NCI-H2196 (cell line): ENCODE results near the gene MRPL51.

Experiments used
- DNase-seq: peaks from one replicate; lab custom pipeline; 2025; ENCODE audit not compliant: unreplicated experiment; lab: John Stamatoyannopoulos, UW

The MRPL51 gene

DNA sequence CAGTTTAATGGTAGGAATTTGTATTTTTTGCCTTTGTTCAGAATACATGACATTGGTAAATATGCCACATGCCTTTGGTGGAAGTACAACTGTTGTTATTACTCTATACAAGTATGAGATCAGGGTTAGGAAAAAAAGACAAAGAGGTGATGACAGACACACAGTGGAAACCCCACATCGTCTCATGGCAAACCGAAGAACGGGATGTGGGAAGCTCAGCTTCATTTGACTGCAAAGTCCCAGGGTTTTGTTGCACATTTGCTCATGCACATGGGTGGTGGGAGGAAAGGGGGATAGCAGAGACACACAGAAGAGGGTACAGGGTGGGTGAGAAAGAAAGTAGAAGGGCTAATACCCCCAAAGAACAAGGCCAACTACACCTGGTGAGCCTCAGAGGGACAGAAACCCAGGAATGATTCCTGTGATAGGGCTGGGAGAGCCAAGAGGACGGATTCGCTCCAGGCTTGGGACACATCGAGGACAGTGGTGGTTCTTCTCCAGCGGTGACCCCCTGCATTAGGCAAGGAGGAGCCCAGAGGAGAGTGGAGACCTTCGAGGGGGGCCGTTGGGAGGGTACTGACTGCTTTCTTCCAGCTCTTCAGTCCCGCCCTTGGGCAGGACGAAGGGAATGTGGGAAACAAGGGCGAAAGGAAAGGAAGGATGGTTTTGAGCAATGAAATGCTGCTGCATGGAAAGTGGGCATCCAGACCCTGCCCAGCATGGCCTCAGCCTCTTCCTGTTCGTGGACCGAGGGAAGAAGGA, 30.6 kb downstream of the MRPL51 start:
- DNase-seq = no peak

GRCh38 chr12:6461401-6462233, 31.4 kb downstream of the MRPL51 start:
- DNase-seq = no peak

GRCh38 chr12:6460751-6461371, 32.2 kb downstream of the MRPL51 start:
- no peak for DNase-seq

DNA sequence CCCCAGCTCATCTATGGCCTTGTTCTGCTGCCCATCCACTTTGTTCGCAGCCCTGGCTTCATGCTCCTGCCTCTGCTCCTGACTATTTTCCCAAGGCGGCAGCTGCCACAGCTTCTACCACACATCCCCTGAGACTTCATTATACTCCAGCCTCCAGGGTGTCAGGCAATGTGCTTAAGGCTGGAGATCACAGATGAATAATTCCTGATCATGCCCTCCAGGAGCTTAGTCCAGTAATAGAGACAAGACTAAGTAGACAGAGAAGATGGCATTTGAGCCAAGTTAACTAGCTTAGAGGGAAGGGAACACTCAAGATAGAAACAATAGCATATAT, 34.1 kb downstream of the MRPL51 start:
- no peak for DNase-seq

GRCh38 chr12:6458281-6459003, 34.6 kb downstream of the MRPL51 start:
- DNase-seq = no peak

- no peak for DNase-seq
These were observed 35.7 kb downstream of the MRPL51 start for GRCh38 chr12:6457220-6457945.

DNA sequence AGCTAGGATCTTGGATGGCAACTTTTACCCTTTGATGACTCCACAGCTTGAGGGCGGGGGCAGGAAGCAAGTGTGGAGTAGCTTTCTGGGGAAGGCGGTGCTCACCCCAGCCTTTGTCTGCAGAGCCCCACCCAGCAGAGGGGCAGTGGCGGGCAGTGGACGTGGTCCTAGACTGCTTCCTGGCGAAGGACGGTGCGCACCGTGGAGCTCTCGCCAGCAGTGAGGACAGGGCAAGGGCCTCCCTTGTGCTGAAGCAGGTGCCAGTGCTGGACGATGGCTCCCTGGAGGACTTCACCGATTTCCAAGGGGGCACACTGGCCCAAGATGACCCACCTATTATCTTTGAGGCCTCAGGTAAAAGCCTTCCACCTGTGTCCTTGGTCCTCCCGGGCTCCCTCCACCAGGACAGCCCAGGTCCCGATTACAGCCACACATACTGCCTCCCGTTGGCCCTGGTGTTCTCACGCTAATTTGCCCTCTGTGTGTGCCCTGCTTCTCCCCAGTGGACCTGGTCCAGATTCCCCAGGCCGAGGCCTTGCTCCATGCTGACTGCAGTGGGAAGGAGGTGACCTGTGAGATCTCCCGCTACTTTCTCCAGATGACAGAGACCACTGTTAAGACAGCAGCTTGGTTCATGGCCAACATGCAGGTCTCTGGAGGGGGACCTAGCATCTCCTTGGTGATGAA, 40.0 kb downstream of the MRPL51 start:
- DNase-seq = no peak

GRCh38 chr12:6452245-6452943, 40.7 kb downstream of the MRPL51 start:
- DNase-seq = no peak

- DNase-seq = peak; percentile 70
These were observed 41.5 kb downstream of the MRPL51 start, which contains the start of gene TAPBPL for GRCh38 chr12:6451348-6452244. Gene TAPBPL, plus strand, starts transcription at chr12:6452042. Its CDS starts 207 bp downstream, at chr12:6452249.

DNA sequence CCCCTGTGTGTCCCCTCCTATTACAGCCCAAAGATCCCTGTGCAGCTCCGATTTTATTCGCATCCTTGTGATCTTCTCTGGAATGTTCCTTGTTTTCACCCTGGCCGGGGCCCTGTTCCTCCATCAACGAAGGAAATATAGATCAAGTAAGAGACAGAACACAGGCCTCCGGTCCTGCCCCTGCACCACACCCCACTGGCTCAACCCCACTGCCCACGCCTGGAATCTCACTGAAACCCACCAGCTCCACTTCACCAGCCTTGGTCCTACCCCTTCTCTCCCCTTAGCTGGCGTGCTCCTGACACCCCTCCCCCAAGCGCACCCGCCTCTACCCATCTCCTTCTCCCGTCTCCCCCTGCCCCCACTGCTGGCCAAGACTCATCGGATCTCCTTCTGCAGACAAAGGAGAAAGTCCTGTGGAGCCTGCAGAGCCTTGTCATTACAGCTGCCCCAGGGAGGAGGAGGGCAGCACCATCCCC, 42.2 kb downstream of the MRPL51 start:
- DNase-seq = no peak

- no peak for DNase-seq
These were observed 42.8 kb downstream of the MRPL51 start for GRCh38 chr12:6450091-6450868.

DNA sequence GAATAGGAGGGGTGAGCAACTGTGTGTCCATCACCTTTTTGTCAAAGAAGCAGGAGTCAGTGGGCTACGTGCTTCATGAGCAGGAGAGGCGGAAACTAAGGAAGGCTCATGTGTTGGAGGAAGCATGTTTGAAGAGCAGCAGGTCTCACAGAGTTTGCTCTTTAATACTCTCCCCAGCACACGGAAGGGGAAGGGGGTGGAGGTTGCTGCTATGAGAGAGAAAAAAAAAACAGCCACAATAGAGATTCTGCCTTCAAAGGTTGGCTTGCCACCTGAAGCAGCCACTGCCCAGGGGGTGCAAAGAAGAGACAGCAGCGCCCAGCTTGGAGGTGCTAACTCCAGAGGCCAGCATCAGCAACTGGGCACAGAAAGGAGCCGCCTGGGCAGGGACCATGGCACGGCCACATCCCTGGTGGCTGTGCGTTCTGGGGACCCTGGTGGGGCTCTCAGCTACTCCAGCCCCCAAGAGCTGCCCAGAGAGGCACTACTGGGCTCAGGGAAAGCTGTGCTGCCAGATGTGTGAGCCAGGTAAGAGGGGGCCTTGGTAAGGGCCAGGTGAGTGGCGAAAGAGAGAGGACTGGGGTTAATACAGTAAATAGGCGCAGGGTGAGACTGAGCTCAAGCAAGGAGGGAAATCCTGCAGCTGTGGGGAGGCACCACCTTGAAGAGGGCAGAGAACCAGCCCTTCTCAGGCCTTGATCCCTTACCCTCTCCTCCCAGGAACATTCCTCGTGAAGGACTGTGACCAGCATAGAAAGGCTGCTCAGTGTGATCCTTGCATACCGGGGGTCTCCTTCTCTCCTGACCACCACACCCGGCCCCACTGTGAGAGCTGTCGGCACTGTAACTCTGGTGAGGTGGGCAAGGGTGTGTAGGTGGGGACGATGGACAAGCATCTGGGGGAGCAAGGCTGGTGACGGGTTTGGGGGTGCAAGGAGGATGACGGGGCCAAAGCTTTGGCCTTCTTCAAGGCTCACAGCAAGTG, 48.1 kb downstream of the MRPL51 start, which contains the start of gene CD27:
Gene CD27 (plus strand): TSS at position 252 of the 985 bp plus-strand sequence. CDS start 141 bp downstream, at position 393.
- no peak for DNase-seq

GRCh38 chr12:6444031-6444430, 49.0 kb downstream of the MRPL51 start:
- DNase-seq = no peak

DNA sequence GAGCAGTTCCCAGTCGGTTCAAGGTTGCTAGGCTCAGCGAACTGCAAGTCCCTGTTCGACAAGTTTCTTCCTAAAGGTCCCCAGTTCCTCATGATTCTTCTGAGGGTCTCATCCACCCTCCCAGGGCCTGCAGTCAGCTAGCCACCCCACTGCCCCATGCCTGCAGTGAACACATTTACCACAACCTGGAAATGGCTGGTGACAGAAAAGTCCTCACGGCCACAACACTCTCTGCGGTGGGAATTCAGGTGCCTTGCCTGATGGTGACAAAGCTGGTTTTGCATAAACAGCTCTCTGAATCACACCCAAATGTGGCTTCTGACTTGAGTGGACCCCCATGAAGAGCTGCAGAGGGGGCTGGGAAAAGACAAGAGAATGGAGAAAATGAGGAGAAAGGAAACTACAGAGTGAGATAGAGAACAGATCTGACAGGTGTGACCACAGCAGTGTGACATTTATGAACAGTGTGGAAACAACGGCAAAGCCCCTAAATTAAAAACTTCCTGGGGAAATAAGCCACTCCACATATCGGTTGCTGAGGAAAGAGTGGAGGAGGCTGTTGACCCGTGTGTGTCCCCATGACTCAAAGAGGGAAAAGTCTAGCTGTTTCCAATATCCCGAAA, 49.6 kb downstream of the MRPL51 start:
- no peak for DNase-seq

DNA sequence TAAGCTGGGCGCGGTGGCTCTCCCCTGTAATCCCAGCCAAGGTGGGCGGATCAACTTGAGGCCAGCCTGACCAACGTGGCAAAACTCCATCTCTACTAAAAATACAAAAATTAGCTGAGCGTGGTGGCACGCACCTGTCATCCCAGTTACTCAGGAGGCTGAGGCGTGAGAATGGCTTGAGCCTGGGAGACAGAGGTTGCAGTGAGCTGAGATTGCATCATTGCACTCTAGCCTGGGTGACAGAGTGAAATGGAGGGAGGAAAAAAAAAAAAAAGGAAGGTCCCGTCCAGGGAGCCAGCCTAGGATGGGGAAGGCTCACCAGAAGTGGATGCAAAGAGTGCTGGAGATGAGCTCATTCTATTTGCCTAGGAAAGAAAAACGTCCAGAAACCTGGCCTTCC, 50.2 kb downstream of the MRPL51 start:
- no peak for DNase-seq
